GM23338 (cell line): ENCODE measurements around the gene LPCAT4. TPM values are rescaled to one million over a fixed set of nuclear protein-coding genes. Genes with fewer than 3 reads are reported as not detected.
A peak's percentile ranks its signal among the peaks of the same experiment; 100 is the strongest.

ENCODE experiments used
- ATAC-seq: fragments of 200-7000 bp; cut with Tn5 transposase; 3 replicates; pipeline ENCODE4 v1.9.1; 2020
- DNase-seq: peaks from one replicate; pipeline ENCODE4 v3.0.0-alpha.2; 2015; ENCODE audit warnings: low spot score
- H2AFZ ChIP-seq: fragments of 200-600 bp; sonication (generic); 2 replicates; pipeline ENCODE4 v1.8.0; 2016; ENCODE audit warnings: antibody characterized with exemption, mild to moderate bottlenecking, moderate library complexity
- H3F3A ChIP-seq: fragments of 200-600 bp; sonication (generic); replicated peaks from 2 replicates; pipeline ENCODE4 v1.8.0; 2017; ENCODE audit warnings: antibody characterized with exemption, mixed run types, low read depth
- H3K27ac ChIP-seq: fragments of 200-600 bp; sonication (generic); 2 replicates; pipeline ENCODE4 v1.6.1; 2016; ENCODE audit warnings: low read depth
- H3K27me3 ChIP-seq: fragments of 200-600 bp; sonication (generic); 2 replicates; pipeline ENCODE4 v1.8.0; 2016; ENCODE audit warnings: mild to moderate bottlenecking, mixed run types, moderate library complexity; ENCODE audit not compliant: insufficient read depth
- H3K36me3 ChIP-seq: fragments of 200-600 bp; sonication (generic); 2 replicates; pipeline ENCODE4 v1.8.0; 2016; ENCODE audit warnings: mild to moderate bottlenecking; ENCODE audit not compliant: insufficient read depth
- H3K4me1 ChIP-seq: fragments of 200-600 bp; sonication (generic); 2 replicates; pipeline ENCODE4 v1.8.0; 2016; ENCODE audit warnings: mild to moderate bottlenecking, moderate library complexity; ENCODE audit not compliant: insufficient read depth
- H3K4me2 ChIP-seq: fragments of 200-600 bp; sonication (generic); 2 replicates; pipeline ENCODE4 v1.7.1; 2017; ENCODE audit warnings: mixed run types
- H3K4me3 ChIP-seq: fragments of 200-600 bp; sonication (generic); 2 replicates; pipeline ENCODE4 v1.6.1; 2016; ENCODE audit warnings: mixed run types
- H3K79me2 ChIP-seq: fragments of 200-600 bp; sonication (generic); replicated peaks from 2 replicates; pipeline ENCODE4 v1.8.0; 2017; ENCODE audit warnings: mild to moderate bottlenecking; ENCODE audit not compliant: insufficient read depth
- H3K9me2 ChIP-seq: fragments of 200-600 bp; sonication (generic); 2 replicates; pipeline ENCODE4 v1.8.0; 2017; ENCODE audit not compliant: insufficient read depth
- H4K20me1 ChIP-seq: fragments of 200-600 bp; sonication (generic); replicated peaks from 2 replicates; pipeline ENCODE4 v1.8.0; 2017; ENCODE audit warnings: mild to moderate bottlenecking; ENCODE audit not compliant: insufficient read depth
- H3K27ac Mint-ChIP-seq: 2 replicates; pipeline ENCODE4 v1.8.0; 2020; ENCODE audit warnings: inconsistent platforms, mild to moderate bottlenecking, moderate library complexity, mixed read lengths
- H3K27me3 Mint-ChIP-seq: 3 replicates; pipeline ENCODE4 v1.8.0; 2022; ENCODE audit warnings: low read depth, mild to moderate bottlenecking, moderate library complexity, mixed read lengths, inconsistent platforms; ENCODE audit not compliant: insufficient read depth, poor library complexity
- H3K36me3 Mint-ChIP-seq: 3 replicates; pipeline ENCODE4 v1.8.0; 2021; ENCODE audit warnings: low read depth, mild to moderate bottlenecking, inconsistent platforms, moderate library complexity, mixed read lengths
- H3K4me1 Mint-ChIP-seq: 3 replicates; pipeline ENCODE4 v1.8.0; 2020; ENCODE audit warnings: mild to moderate bottlenecking, inconsistent platforms, mixed read lengths
- H3K4me3 Mint-ChIP-seq: 3 replicates; pipeline ENCODE4 v1.8.0; 2021; ENCODE audit warnings: moderate library complexity, mild to moderate bottlenecking, inconsistent platforms, mixed read lengths
- H3K9me3 Mint-ChIP-seq: 3 replicates; pipeline ENCODE4 v1.8.0; 2020; ENCODE audit warnings: moderate library complexity, mild to moderate bottlenecking, inconsistent platforms, mixed read lengths
- CREB1 ChIP-seq: fragments of 250-450 bp; sonication (Bioruptor Pico); IDR thresholded peaks from 2 replicates; pipeline ENCODE4 v1.5.0; 2020; ENCODE audit warnings: low read depth, mild to moderate bottlenecking, moderate library complexity
- CTCF ChIP-seq, 2 experiments: fragments of 200-600 bp in 1 of 2; sonication (generic) in 1 of 2; conservative IDR thresholded peaks; 2 replicates each; pipeline versions ENCODE4 v1.5.1 to v1.6.1; 2016 to 2017; ENCODE audit warnings: antibody characterized with exemption in 2 of 2, low read depth in 2 of 2, mild to moderate bottlenecking in 2 of 2, moderate library complexity in 1 of 2
- ETS1 ChIP-seq: IDR thresholded peaks from 2 replicates; pipeline ENCODE4 v1.6.1; 2016; ENCODE audit warnings: antibody characterized with exemption
- EZH2 ChIP-seq: fragments of 200-600 bp; sonication (generic); IDR thresholded peaks from one replicate; pipeline ENCODE4 v1.8.0; 2017; ENCODE audit warnings: antibody characterized with exemption, mild to moderate bottlenecking, low read depth; ENCODE audit not compliant: unreplicated experiment
- EZH2phosphoT487 ChIP-seq: fragments of 200-600 bp; sonication (generic); IDR thresholded peaks from one replicate; pipeline ENCODE4 v1.8.1; 2018; ENCODE audit warnings: antibody characterized with exemption; ENCODE audit not compliant: unreplicated experiment
- JUNB ChIP-seq: IDR thresholded peaks from one replicate; pipeline ENCODE4 v1.6.1; 2016; ENCODE audit warnings: antibody characterized with exemption; ENCODE audit not compliant: unreplicated experiment
- NANOG ChIP-seq: IDR thresholded peaks from 2 replicates; pipeline ENCODE4 v1.6.1; 2016; ENCODE audit warnings: antibody characterized with exemption, borderline replicate concordance
- POLR2AphosphoS5 ChIP-seq: IDR thresholded peaks from 2 replicates; pipeline ENCODE4 v1.6.1; 2016; ENCODE audit warnings: antibody characterized with exemption, low read depth
- REST ChIP-seq: IDR thresholded peaks from one replicate; pipeline ENCODE4 v1.6.1; 2018; ENCODE audit warnings: antibody characterized with exemption; ENCODE audit not compliant: unreplicated experiment
- STAT1 ChIP-seq: IDR thresholded peaks from one replicate; pipeline ENCODE4 v1.6.1; 2016; ENCODE audit warnings: antibody characterized with exemption; ENCODE audit not compliant: unreplicated experiment
- ZNF114 ChIP-seq: fragments of 250-450 bp; sonication (Bioruptor Pico); IDR thresholded peaks from 2 replicates; pipeline ENCODE4 v1.5.0; 2020; ENCODE audit warnings: mild to moderate bottlenecking, moderate library complexity
- ZNF331 ChIP-seq: fragments of 250-450 bp; sonication (Bioruptor Pico); IDR thresholded peaks from 2 replicates; pipeline ENCODE4 v1.5.0; 2020; ENCODE audit warnings: low read depth, mild to moderate bottlenecking, moderate library complexity
- ZNF462 ChIP-seq: fragments of 250-450 bp; sonication (Bioruptor Pico); IDR thresholded peaks from 2 replicates; pipeline ENCODE4 v1.5.0; 2020; ENCODE audit warnings: mild to moderate bottlenecking, moderate library complexity
- polyA plus RNA-seq: library from polyadenylated mRNA; unstranded; fragments of >200 nt; fragmentation: Nextera tagmentation; extraction: Ambion mirVana; gene quantifications from 2 replicates; pipeline ENCODE4 v1.2.1, GENCODE V29; 2016
- total RNA-seq: library from RNA; depleted of rRNA; stranded (reverse); fragments of >200 nt; shearing (Covaris generic); gene quantifications from 2 replicates; pipeline ENCODE4 v1.2.3, GENCODE V29; 2014

The LPCAT4 gene
- total and polyA plus RNA-seq, 2 experiments from 2014 or later: 36.8 to 49.1 TPM

- Mint-ChIP-seq H3K36me3 (peaks cover 41% of the 10 kb centered on the region), H3K27ac (peak overlapping the region; percentile 55; the same call in 1 of the 2 replicates), H3K4me3 (peak overlapping the region; percentile 97), H3K27me3 (peaks cover 25% of the 10 kb centered on the region), H3K4me1 (peaks cover 19% of the 10 kb centered on the region), H3K9me3 (no peaks in the 10 kb centered on the region; the same call in 2 of the 3 replicates)
- Histone ChIP-seq H3K79me2 (peaks cover 23% of the 10 kb centered on the region), H3K27me3 (no peaks in the 10 kb centered on the region), H3K4me2 (peak overlapping the region; percentile 98), H3K4me3 (peak overlapping the region; percentile 93), H3F3A (peaks cover 11% of the 10 kb centered on the region; the same call in 1 of the 2 replicates), H2AFZ (no peak overlapping the region), H3K27ac (no peak overlapping the region), H3K4me1 (peaks cover 17% of the 10 kb centered on the region), H4K20me1 (peaks cover 20% of the 10 kb centered on the region), H3K36me3 (peaks cover 15% of the 10 kb centered on the region), H3K9me2 (no peaks in the 10 kb centered on the region)
- ATAC-seq: no peak
- TF ChIP-seq ZNF331 (CRISPR knock-in tag) (no peak), POLR2AphosphoS5 (no peak), ETS1 (no peak), NANOG (no peak), STAT1 (no peak), ZNF462 (no peak), EZH2 (no peak), REST (no peak), CREB1 (CRISPR knock-in tag) (no peak), ZNF114 (CRISPR knock-in tag) (no peak), EZH2phosphoT487 (no peak), JUNB (no peak), CTCF (conservative IDR thresholded peaks at IDR 0.05; ENCODE audit: low read depth in 2 of 2) (no peak)
- DNase-seq: peak; percentile 34
Observed at GRCh38 chr15:34365091-34365825, 1.7 kb downstream of the LPCAT4 start.
